ENCODE results near the gene FKBP1A. TPM values are rescaled to one million over a fixed set of nuclear protein-coding genes. Genes with fewer than 3 reads are reported as not detected.

Gene FKBP1A
- total RNA-seq, 4 donors from 2014 or later, result 99.5 to 253 (median 206) TPM

DNA sequence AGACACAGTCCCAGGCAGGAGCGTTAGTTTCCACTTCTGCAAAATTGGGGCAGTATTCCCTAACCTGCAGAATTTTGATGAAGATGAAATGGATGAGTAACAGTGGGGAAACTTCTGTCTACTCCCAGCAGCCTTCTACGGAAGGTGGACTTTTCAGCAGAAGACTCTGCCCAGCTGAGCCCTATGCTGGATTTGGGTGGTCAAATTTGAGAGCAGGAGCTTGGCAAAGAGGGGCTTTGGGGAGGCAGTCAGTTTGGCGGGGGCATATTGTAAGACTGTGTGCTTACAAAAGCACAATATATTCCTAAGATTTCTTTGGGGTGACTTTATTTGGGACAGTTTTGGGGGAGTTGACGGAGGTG, 58.5 kb downstream of the FKBP1A start:
- Histone ChIP-seq H3K4me3 (no peak overlapping the region), H3K27ac (no peak overlapping the region), H3K4me1 (no peaks in the 10 kb centered on the region), H3K36me3 (no peaks in the 10 kb centered on the region), H3K9me3 (no peaks in the 10 kb centered on the region), H3K27me3 (no peaks in the 10 kb centered on the region)
- TF ChIP-seq, protein P1, sequence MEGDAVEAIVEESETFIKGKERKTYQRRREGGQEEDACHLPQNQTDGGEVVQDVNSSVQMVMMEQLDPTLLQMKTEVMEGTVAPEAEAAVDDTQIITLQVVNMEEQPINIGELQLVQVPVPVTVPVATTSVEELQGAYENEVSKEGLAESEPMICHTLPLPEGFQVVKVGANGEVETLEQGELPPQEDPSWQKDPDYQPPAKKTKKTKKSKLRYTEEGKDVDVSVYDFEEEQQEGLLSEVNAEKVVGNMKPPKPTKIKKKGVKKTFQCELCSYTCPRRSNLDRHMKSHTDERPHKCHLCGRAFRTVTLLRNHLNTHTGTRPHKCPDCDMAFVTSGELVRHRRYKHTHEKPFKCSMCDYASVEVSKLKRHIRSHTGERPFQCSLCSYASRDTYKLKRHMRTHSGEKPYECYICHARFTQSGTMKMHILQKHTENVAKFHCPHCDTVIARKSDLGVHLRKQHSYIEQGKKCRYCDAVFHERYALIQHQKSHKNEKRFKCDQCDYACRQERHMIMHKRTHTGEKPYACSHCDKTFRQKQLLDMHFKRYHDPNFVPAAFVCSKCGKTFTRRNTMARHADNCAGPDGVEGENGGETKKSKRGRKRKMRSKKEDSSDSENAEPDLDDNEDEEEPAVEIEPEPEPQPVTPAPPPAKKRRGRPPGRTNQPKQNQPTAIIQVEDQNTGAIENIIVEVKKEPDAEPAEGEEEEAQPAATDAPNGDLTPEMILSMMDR (IDR thresholded peaks at IDR 0.05), result no peak
- TF ChIP-seq POLR2A (IDR thresholded peaks at IDR 0.05), result no peak
- intact Hi-C loops (cut with DNase I; ENCODE audit: low total_unique reads), result no loop called here
- no peak for DNase-seq

DNA sequence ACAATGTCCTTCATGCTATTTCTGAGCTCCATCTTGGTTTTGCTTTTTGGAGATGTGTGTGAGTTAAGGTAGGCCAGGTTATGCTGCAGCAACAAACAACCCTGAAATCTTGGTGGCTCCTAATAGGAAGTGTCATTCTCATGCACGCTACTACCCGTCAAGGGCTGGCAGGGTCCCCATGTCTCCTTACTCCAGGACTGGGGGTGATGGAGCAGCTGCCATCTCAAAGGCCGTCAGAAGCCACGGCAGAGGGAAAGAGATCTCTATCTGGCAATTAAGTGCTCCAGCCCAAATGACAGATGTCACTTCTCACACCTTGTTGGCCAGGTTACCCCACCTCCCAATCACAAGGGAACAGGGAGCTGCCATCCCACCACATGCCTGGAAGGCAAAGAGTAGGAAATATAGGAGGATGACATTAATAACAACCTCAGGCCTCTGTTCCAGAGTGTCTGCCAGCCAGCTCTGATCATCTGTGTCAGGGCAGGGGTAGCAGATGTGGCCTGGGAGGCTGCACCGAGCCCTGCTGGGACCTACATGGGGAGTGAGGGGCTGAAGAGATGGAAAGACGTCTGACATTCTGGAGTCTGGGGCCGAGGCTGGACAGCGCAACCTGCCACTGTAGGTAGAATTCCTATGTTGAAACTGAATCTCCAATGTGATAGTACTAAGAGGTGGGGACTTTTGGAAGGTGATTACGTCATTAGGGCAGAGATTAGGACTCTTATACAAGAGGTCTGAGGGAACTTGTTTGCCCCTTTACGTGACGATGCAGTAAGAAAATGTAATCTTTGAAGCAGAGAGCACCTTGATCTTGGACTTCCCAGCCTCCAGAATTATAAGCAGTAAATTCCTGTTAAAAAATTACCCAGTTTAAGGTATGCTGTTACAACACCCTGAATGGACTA, 59.1 kb downstream of the FKBP1A start:
- Histone ChIP-seq H3K4me3 (no peak overlapping the region), H3K4me1 (peaks cover 0 to 5% of the 10 kb centered on the region in 2 donors), H3K9me3 (no peaks in the 10 kb centered on the region), H3K36me3 (no peaks in the 10 kb centered on the region), H3K27ac (peak overlapping the region in 1 of 2 donors; percentile 100), H3K27me3 (no peaks in the 10 kb centered on the region)
- intact Hi-C loops (cut with DNase I; ENCODE audit: low total_unique reads), result no loop called here
- no peak for DNase-seq
- TF ChIP-seq, protein P1 (IDR thresholded peaks at IDR 0.05), result no peak
- no peak for TF ChIP-seq POLR2A (IDR thresholded peaks at IDR 0.05)

DNA sequence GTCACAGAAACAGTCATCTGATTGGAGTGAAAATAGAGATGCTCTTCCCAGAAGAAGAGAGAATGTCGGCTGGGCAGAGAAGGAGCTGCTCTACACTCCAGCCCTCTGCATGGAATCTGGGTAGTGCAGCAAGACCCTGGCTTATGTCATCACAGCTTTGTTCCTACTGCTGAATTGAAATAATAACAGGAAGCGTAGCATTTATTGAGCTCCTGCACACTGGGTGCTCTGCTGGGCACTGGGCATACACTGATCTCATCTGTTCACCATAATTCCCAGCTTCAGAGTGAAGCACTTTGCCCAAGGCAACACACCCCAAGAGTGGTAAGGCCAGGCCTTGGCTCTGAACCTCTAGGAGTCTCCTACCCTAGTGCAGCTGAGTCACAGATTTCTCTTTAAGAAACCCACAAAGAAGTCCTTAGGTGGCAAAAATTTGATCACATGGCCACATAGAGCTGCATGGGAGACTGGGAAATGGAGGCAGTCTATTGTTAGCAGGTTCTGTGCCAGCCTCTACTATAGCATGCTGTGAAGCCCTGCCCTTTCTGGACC, 60.0 kb downstream of the FKBP1A start:
- TF ChIP-seq POLR2A (IDR thresholded peaks at IDR 0.05), result no peak
- TF ChIP-seq, protein P1 (IDR thresholded peaks at IDR 0.05), result no peak
- Histone ChIP-seq H3K4me1 (peaks cover 8 to 14% of the 10 kb centered on the region in 2 donors), H3K27me3 (no peaks in the 10 kb centered on the region), H3K4me3 (no peak overlapping the region), H3K9me3 (no peaks in the 10 kb centered on the region), H3K36me3 (no peaks in the 10 kb centered on the region), H3K27ac (peak overlapping the region in 1 of 2 donors; percentile 100)
- intact Hi-C loops (cut with DNase I; ENCODE audit: low total_unique reads), result no loop called here
- no peak for DNase-seq

DNA sequence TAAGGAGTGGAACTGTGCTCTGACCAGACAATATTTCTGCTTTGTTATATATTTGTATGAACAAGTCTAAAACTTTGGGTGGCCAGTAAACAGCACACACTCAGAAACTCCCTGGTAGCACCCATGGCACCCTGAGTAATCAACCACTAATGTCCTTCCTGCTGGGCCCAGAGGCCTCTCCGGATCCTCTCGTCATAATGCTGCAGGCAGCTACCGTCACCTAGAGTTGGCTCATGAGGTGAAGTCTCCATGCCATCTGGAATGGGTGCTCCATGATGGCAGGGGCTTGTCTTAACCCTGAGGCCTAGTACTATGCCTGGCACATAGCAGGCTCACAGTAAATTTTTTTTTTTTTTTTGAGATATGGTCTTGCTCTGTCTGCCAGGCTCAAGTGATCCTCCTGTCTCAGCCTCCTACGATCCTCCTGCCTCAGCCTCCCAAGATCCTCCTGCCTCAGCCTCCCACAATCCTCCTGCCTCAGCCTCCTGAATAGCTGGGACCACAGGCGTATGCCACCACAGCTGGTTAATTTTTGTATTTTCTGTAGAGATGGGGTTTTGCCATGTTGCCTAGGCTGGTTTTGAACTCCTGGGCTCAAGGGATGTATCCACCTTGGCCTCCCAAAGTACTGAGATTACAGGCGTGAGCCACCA, 60.9 kb downstream of the FKBP1A start:
- H3K27ac ChIP-seq, result peak overlapping the region; percentile 98 to 100

More for the DNA sequence above, 60.9 kb downstream of the FKBP1A start:
- H3K36me3 ChIP-seq, result no peaks in the 10 kb centered on the region
- peaks cover 13 to 21% of the 10 kb centered on the region in 2 donors for H3K4me1 ChIP-seq
- H3K4me3 ChIP-seq, result no peak overlapping the region
- H3K9me3 ChIP-seq, result no peaks in the 10 kb centered on the region
- H3K27me3 ChIP-seq, result no peaks in the 10 kb centered on the region
- TF ChIP-seq POLR2A (IDR thresholded peaks at IDR 0.05), result no peak
- TF ChIP-seq, protein P1 (IDR thresholded peaks at IDR 0.05), result no peak
- intact Hi-C loops (cut with DNase I; ENCODE audit: low total_unique reads), result no loop called here
- no peak for DNase-seq
